ENCODE measurements around the gene SLC22A23.

DNA sequence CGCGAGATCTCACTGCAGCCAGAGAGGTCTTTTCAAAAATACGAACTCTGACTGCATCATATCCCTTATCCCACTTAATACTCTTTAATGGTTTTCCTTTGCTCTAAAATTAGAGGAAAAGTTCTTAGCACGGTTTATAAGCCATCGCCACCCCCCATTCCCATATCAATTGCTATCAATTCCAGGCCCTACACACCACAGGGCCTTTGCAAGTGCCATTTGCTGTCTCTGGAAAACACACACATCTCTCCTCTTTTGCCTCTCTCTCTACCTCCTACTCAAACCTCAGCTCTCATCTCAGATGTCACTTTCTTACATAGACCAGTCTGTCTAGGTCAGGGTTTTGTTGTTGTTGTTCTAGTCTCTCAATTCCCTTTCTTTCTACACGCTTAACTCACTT, 9.8 kb downstream of the SLC22A23 start:
- TF ChIP-seq POLR2A (IDR thresholded peaks at IDR 0.05) = no peak
- TF ChIP-seq, protein P1, sequence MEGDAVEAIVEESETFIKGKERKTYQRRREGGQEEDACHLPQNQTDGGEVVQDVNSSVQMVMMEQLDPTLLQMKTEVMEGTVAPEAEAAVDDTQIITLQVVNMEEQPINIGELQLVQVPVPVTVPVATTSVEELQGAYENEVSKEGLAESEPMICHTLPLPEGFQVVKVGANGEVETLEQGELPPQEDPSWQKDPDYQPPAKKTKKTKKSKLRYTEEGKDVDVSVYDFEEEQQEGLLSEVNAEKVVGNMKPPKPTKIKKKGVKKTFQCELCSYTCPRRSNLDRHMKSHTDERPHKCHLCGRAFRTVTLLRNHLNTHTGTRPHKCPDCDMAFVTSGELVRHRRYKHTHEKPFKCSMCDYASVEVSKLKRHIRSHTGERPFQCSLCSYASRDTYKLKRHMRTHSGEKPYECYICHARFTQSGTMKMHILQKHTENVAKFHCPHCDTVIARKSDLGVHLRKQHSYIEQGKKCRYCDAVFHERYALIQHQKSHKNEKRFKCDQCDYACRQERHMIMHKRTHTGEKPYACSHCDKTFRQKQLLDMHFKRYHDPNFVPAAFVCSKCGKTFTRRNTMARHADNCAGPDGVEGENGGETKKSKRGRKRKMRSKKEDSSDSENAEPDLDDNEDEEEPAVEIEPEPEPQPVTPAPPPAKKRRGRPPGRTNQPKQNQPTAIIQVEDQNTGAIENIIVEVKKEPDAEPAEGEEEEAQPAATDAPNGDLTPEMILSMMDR (IDR thresholded peaks at IDR 0.05) = no peak
